NOMO-1 treated with dmso at 0.1 percent for 144 hours (cell line): Measurements from ENCODE around the gene GABBR2.

ENCODE experiments used
- DNase-seq: peaks from one replicate; lab custom pipeline; 2025; ENCODE audit not compliant: unreplicated experiment; lab: John Stamatoyannopoulos, UW

Gene GABBR2

DNA sequence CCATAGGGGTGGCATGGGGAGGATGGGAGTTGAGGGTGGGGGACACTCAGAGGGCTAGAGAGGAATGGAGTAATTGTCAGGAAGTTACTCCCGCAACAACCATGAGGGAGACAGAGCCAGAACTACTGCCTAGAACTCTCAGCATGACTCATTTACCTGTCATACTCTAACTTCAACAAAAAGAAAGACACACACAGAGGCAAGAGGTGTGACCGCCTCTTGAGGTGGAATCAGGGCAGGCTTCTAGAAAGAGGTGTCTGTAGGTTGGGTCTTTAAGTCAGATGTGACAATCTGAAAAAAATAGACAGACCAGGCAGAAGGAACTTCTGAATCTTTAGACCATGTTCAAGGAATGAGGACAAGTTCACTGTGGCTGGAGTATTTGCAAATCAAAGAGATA, 73.4 kb downstream of the GABBR2 start:
- DNase-seq = no peak

- DNase-seq = no peak
These were observed 73.9 kb downstream of the GABBR2 start for GRCh38 chr9:98634685-98635336.

GRCh38 chr9:98632839-98633238, 75.9 kb downstream of the GABBR2 start:
- no peak for DNase-seq

GRCh38 chr9:98627296-98627695, 81.4 kb downstream of the GABBR2 start:
- DNase-seq = no peak

DNA sequence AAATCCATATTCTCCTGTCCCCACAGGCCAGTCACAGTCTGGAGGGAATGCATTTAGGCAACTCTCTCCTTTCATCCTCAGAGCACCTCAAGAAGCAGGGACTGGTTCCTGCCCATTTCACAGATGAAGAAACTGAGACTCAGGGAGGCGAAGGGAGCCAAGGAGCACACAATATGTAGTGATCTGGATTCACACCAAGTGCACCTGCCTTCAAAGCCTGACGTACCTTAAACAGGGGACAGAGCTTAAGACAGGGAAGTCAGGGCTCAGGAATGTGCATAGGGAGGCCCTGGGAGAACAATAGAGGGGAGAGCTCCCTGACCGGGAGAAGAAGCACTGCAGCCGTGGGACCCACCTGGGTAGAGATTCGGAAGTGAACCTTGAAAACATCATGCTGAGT, 83.0 kb downstream of the GABBR2 start:
- no peak for DNase-seq

DNA sequence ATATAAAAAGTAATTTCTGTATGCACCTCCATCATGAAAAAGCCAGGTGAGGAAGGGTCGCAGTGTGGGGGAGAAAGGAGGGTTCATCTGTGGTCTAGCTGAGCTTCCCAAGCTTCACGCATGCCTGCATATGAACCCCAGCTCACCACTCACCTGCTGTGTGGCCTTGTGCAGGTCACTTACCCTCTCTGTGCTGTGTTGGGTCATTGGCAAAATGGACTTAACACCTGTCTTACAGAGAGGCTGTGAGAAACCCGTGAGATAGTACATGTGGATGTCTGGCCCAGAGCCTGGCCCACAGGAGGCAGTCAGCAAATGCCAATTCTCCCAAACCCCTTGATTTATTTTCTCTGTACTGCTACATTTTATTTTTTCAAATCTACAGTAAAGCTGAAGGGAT, 88.9 kb downstream of the GABBR2 start:
- DNase-seq = no peak

DNA sequence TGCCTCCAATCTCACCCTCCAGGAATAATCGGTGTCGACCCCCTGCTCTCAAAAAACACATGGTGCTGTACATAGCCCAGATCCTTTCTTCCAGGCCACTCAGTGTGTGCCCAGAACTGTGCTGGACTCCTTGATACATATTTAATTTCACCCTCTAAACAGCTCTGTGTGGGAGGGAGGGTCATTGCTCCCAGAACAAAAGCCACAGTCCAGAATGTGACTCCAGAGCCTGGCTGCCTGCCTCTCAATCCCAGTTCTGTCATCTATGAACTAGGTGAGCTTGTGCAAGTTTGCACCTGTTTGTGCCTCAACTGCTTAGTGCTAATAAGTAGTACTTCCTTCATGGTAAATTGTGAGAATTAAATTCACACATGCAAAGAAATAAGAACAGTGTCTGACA, 93.1 kb downstream of the GABBR2 start:
- no peak for DNase-seq

DNA sequence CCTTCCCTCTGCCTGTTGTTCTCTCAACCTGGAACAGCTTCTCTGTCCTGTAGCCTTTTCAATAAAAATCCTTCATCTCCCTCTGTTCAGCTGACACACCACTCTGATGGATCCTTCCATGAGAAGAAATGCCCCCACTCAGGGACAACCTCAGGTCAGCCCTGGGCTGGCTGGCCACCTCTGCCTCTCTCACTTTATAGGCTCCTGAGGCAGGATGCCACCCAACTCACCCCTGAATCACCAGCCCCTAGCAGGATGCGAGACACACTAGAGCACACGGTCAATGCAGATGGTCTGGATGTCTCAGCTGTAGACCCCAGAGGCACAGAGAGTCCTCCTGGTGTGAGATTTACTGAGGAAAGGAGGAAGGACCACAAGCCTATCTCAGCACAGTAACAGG, 93.8 kb downstream of the GABBR2 start:
- DNase-seq = no peak

DNA sequence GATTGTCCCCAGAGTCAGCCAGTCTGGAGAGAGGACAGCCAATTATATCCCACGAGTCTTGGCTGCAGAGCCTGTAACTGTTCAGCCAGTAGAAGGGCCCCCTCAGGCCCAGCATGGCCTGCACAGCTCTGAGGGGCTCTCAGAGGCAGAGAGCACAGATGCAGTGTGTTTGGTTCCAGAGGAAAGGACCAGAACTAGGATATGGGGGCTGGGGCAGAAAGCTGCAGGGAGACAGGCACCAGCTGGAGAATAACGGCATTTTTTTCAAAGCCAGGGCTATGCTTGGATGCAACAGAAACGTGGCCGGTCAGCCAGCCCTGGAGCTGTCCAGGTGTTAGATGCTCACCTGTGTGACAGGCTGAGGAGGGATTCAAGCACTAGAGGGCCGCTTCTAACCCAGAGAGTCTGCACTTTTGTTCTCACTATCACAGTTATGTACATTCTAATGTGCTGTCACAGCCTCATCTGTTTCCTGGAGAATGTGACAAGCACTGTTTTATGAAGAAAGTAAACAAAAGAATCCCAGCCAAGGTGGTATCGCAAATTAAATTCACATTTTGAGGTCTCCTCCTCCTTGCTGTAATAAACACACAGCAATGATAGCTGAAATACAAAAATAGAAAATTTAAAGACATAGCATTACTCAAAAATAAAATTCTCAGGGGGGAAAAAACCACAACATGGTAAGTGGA, 96.5 kb downstream of the GABBR2 start:
- DNase-seq = no peak

GRCh38 chr9:98611319-98611718, 97.4 kb downstream of the GABBR2 start:
- no peak for DNase-seq

GRCh38 chr9:98610711-98611110, 98.0 kb downstream of the GABBR2 start:
- DNase-seq = no peak

DNA sequence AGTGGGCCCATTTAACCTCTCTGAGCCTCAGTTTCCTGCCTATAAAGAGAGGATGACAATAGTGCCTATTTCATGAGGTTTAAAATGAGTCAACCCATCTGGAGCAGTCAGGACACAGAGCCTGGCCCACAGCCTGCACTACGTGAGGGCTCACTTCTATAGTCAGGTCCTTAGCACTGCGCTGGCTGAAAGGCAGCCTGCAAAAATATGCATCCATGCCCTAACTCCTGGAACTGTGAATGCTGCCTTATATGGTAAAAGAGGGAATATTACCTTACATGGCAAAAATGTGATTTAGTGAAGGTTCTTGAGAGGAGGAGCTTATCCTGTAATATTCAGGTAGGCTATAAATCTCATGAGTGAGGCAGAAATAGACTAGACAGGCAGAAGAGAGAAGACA, 98.5 kb downstream of the GABBR2 start:
- DNase-seq = no peak

DNA sequence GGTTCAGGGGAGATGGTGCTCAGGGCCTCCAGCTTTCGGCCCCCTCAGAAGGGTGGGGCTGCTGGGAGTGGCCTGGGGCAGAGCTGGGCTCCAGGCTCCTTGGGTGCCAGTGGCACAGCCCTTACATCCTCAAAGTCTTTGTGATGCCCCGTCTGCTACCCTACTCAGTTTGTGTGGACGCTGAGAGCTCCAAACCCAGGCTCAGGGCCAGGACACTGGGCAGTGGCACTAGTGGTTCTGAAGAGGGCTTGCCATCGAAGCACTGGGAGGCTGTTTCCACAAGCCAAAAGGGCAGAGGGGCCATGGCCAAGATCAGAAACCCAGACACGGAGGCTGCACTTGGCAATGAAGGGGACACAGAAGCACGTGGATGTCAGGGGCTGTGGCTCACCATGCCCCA, 99.1 kb downstream of the GABBR2 start:
- no peak for DNase-seq

DNA sequence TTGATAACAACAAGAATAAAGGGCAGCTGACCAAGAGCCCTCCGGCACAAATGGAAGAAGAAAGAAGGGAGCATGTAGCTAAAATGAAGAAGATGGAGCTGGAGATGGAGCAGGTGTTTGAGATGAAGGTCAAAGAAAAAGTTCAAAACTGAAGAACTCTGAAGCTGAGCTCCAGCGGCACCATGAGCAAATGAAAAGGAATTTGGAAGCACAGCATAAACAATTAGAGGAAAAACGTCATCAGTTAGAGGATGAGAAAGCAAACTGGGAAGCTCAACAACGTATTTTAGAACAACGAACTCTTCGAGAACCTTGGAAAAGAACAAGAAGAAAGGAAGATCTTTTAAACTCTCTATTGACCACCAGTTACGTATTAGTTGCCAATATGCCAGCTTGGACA, 100.9 kb downstream of the GABBR2 start:
- no peak for DNase-seq

GRCh38 chr9:98607152-98607551, 101.6 kb downstream of the GABBR2 start:
- DNase-seq = no peak

DNA sequence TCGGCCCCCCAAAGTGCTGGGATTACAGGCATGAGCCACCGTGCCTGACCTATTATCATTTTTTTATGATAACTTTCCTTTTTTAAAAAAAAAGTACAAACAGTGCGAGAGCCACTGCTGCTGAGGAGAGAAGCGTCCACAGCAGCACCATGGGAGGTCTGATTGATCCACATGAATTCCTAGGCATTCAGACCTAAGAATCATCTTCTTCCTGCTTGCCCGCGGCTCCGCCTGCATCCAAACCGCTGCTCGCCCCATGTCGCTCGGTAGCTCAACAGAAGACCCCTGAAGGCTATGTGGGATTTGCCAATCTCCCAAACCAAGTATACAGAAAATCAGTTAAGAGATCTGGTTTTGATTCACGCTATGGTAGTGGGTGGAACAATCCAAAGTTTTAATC, 102.0 kb downstream of the GABBR2 start:
- no peak for DNase-seq

- DNase-seq = no peak
These were observed 103.6 kb downstream of the GABBR2 start for GRCh38 chr9:98605116-98605515.

DNA sequence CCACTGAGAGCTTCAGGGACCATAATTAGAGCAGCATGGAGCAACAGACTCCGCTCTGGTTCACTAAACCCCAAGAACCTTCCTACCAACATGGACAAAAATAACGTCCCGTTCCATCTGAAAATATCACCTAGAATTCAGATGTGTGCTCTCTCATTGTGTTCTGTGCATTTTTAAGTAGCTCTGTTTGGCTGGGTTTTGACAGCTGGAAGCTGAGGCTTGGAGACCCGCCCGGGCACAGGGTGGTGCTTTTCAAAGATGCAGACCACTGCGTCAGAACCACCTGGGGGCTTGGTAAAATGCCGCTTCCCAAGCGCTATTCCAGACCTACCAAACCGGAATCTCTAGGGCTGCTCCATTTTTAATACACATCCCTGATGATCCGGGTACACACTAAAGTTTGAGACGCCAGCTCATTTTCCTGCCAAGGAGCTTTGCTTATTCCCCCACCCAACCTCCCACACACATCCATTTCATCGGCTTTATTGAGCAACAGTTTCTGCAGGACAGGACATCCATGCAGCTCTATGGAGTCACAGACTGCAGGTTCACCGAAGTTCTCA, 104.8 kb downstream of the GABBR2 start:
- DNase-seq = no peak

DNA sequence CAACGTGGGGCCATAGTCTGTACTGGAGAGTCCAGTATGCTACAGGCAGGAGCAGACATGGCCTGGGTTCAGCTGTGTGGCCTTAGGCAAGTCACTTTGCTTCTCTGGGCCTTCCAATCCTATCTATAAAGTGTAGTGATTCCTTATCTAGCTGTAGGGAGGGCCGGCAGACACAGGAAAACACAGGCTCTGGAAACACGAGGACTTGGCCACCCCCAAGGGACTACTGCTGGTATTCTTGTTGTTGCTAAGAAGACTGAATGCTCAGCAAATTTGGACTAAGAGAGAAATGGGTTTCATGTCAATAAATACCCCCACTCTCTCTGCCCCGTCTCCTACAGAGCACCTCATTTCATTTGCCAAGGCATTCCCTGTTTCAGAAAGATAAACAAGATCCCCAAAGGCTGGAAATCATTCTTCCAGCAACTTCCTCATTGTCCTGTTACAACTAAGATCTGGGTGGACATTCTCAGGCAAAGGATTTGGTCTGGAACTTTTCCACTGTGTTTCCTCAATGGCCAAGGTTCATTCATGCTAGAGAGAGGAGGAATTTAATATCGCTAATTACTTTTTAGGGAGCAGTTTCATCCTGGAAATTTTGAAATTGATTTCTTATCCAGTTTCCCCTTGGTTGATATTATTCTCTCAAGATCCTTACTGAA, 105.8 kb downstream of the GABBR2 start:
- DNase-seq = no peak

GRCh38 chr9:98600631-98601030, 108.1 kb downstream of the GABBR2 start:
- no peak for DNase-seq

DNA sequence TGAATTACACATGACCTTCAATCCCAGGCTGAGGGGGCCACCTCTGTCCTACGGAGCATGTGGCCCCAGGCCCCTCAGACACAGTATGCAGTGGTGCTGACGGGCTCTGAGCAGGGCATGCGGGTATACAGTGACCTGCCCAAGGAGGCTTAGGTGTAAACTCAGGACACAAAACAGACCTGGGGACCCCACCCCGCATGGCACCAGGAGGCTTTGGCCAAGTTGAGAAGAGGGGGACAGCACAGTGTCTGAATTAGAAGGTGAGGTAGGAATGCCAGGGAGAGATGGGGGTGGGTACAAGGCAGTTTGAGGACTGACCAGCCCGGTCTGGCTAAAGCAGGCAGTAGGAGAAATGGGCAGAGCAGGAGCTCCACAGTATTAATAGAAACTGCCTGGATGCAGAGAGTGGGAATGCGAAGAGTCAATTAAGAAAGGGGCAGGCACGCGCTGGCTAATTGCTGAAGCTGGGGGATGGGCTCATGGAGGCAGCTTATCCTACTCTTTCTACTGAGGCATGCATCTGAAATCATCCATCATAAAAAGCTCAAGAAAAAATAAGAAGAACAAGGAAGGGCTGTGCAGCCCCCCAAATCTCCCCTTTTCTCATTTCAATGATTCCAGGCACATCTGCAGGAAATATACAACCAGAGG, 109.0 kb downstream of the GABBR2 start:
- no peak for DNase-seq

- DNase-seq = no peak
These were observed 109.9 kb downstream of the GABBR2 start for GRCh38 chr9:98598861-98599260.
